Progenitor cell of endocrine pancreas (in vitro differentiated cells): ENCODE results near the gene ZNF563. TPM values are rescaled to one million over a fixed set of nuclear protein-coding genes. Genes with fewer than 3 reads are reported as not detected.
A peak's percentile ranks its signal among the peaks of the same experiment; 100 is the strongest.

Experiments
- DNase-seq: peaks from one replicate; pipeline ENCODE4 v3.0.0; 2021; ENCODE audit warnings: low spot score; ENCODE audit not compliant: unreplicated experiment
- H3K27ac Mint-ChIP-seq: 2 replicates; pipeline ENCODE4 v1.8.0; 2021; ENCODE audit warnings: mild to moderate bottlenecking, moderate library complexity, mixed read lengths
- H3K27me3 Mint-ChIP-seq: 2 replicates; pipeline ENCODE4 v1.8.0; 2021; ENCODE audit warnings: mixed read lengths
- H3K36me3 Mint-ChIP-seq: 2 replicates; pipeline ENCODE4 v1.8.0; 2022; ENCODE audit warnings: mixed read lengths; ENCODE audit not compliant: insufficient read depth
- H3K4me1 Mint-ChIP-seq: 2 replicates; pipeline ENCODE4 v1.8.0; 2021; ENCODE audit warnings: low read depth, mixed read lengths
- H3K4me3 Mint-ChIP-seq: 2 replicates; pipeline ENCODE4 v1.8.0; 2021; ENCODE audit warnings: low read depth, mild to moderate bottlenecking, moderate library complexity, mixed read lengths
- H3K9me3 Mint-ChIP-seq: 2 replicates; pipeline ENCODE4 v1.8.0; 2021; ENCODE audit warnings: low read depth, mixed read lengths
- CTCF ChIP-seq: fragments of 200-600 bp; sonication (generic); IDR thresholded peaks from one replicate; pipeline ENCODE4 v1.5.0; 2021; ENCODE audit warnings: antibody characterized with exemption, mild to moderate bottlenecking; ENCODE audit not compliant: unreplicated experiment
- total RNA-seq: library from RNA; stranded (reverse); gene quantifications from 2 replicates; pipeline ENCODE4 v1.2.1, GENCODE V29; 2021

The ZNF563 gene
- total RNA-seq, 1 donor from 2014 or later: 2.0 TPM

GRCh38 chr19:12294249-12295158, 38.9 kb downstream of the ZNF563 start, which contains the start of gene ZNF44:
TSS of gene ZNF44 (minus strand) at chr19:12294883. CDS start at chr19:12294694, 189 bp downstream.
- Mint-ChIP-seq H3K36me3 (peaks cover 14% of the 10 kb centered on the region), H3K4me3 (peak within 1 kb of the TSS; percentile 100), H3K27ac (peak within 1 kb of the TSS; percentile 100), H3K9me3 (no peaks in the 10 kb centered on the region), H3K4me1 (peaks cover 30% of the 10 kb centered on the region), H3K27me3 (no peaks in the 10 kb centered on the region)
- DNase-seq: peak; percentile 92
- TF ChIP-seq CTCF: no peak

GRCh38 chr19:12293777-12294248, 39.6 kb downstream of the ZNF563 start:
- Mint-ChIP-seq H3K4me3 (peak overlapping the region; percentile 100), H3K9me3 (no peaks in the 10 kb centered on the region), H3K36me3 (peaks cover 20% of the 10 kb centered on the region), H3K27ac (peak overlapping the region; percentile 100), H3K4me1 (peaks cover 30% of the 10 kb centered on the region), H3K27me3 (no peaks in the 10 kb centered on the region)
- no peak for TF ChIP-seq CTCF
- peak; percentile 86 for DNase-seq

- Mint-ChIP-seq H3K27ac (no peak overlapping the region), H3K36me3 (peaks cover 42% of the 10 kb centered on the region), H3K9me3 (peaks cover 5% of the 10 kb centered on the region), H3K4me3 (no peak overlapping the region), H3K27me3 (no peaks in the 10 kb centered on the region), H3K4me1 (peaks cover 16% of the 10 kb centered on the region)
- no peak for TF ChIP-seq CTCF
- no peak for DNase-seq
These were observed 43.7 kb downstream of the ZNF563 start for GRCh38 chr19:12289790-12290065.

GRCh38 chr19:12287958-12288500, 45.4 kb downstream of the ZNF563 start:
- no peak overlapping the region for H3K27ac Mint-ChIP-seq
- peaks cover 54% of the 10 kb centered on the region for H3K36me3 Mint-ChIP-seq
- no peak overlapping the region for H3K4me3 Mint-ChIP-seq

More at GRCh38 chr19:12287958-12288500, 45.4 kb downstream of the ZNF563 start:
- TF ChIP-seq CTCF: no peak
- H3K27me3 Mint-ChIP-seq: no peaks in the 10 kb centered on the region
- H3K9me3 Mint-ChIP-seq: peaks cover 9% of the 10 kb centered on the region
- no peak for DNase-seq
- peaks cover 6% of the 10 kb centered on the region for H3K4me1 Mint-ChIP-seq
